Uterus (tissue), 4 donors: Measurements from ENCODE around the gene CDH6. TPM values are rescaled to one million over a fixed set of nuclear protein-coding genes. Genes with fewer than 3 reads are reported as not detected.

Experiments
- DNase-seq, 2 donors: peaks; one replicate each; pipeline ENCODE4 v3.0.0-alpha.2; 2019 to 2020
- H3K27ac ChIP-seq, 2 donors: fragments of 200-600 bp; sonication (generic); 1 replicate in 1 of 2; 2 replicates in 1 of 2; pipeline ENCODE4 v1.5.1; 2016 to 2018
- H3K27me3 ChIP-seq, 2 donors: fragments of 200-600 bp; sonication (generic); one replicate each; pipeline ENCODE4 v1.5.1; 2018 to 2019; ENCODE audit warnings: control low read depth in 1 of 2
- H3K36me3 ChIP-seq, 2 donors: fragments of 200-600 bp; sonication (generic); one replicate each; pipeline ENCODE4 v1.5.1; 2019; ENCODE audit warnings: control low read depth in 1 of 2
- H3K4me1 ChIP-seq, 2 donors: fragments of 200-600 bp; sonication (generic); one replicate each; pipeline ENCODE4 v1.5.1; 2018 to 2019; ENCODE audit warnings: control low read depth in 1 of 2
- H3K4me3 ChIP-seq, 2 donors: fragments of 200-600 bp; sonication (generic); 1 replicate in 1 of 2; 2 replicates in 1 of 2; pipeline ENCODE4 v1.5.1; 2018 to 2019; ENCODE audit warnings: mild to moderate bottlenecking in 1 of 2
- H3K9me3 ChIP-seq, 2 donors: fragments of 200-600 bp; sonication (generic); one replicate each; pipeline ENCODE4 v1.5.1; 2019; ENCODE audit warnings: control low read depth in 1 of 2
- POLR2A ChIP-seq, 2 donors: fragments of 450-650 bp; IDR thresholded peaks; one replicate each; pipeline ENCODE4 v1.6.1; 2016; ENCODE audit warnings: antibody characterized with exemption in 2 of 2, mild to moderate bottlenecking in 1 of 2, moderate library complexity in 1 of 2
- intact Hi-C: fragments of 100-400 bp; cut with DNase I; formaldehyde crosslinking; loops from one replicate; pipeline ENCODE4 v1.15.1; 2023; ENCODE audit warnings: low total_unique reads
- total RNA-seq, 4 donors: library from RNA; depleted of rRNA in 3 of 4; stranded (reverse); fragments of >200 nt in 3 of 4; gene quantifications; one replicate each; pipeline versions ENCODE4 v1.1.0 to v1.2.4, GENCODE V29; 2014 to 2023
- TF ChIP-seq, protein P1 (sequence below), 4 experiments: fragments of 200-600 bp in 2 of 4; fragments of 450-650 bp in 2 of 4; sonication (generic) in 2 of 4; IDR thresholded peaks; one replicate each; pipeline ENCODE4 v1.5.1; 2016 to 2019; ENCODE audit warnings: antibody characterized with exemption in 4 of 4, mild to moderate bottlenecking in 2 of 4, moderate library complexity in 1 of 4
- donor health status: DM: yes; HTN: yes; CAD: no.

The CDH6 gene
- total RNA-seq, 4 donors from 2014 or later: 2.1 to 23.4 (median 7.0) TPM

DNA sequence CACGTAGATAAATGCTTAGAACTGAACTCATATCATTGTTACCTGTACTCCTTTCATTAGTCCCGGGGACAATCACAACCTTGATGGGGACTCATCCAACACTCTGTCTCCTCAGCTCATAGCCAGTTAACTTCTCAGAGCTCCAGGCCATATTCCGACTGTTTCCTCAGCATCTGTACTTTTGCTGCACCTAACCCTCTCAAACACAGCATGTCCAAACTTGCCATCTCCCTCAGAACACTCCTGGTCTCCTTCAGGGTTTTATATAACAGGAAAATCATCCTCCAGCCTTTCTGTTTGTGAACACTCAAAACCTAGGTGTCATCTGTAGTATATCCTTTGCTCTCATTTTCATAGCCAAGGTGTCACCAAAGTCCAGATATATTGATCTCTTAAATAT, 150.5 kb downstream of the CDH6 start:
- no peaks in the 10 kb centered on the region for H3K9me3 ChIP-seq
- H3K4me1 ChIP-seq: no peaks in the 10 kb centered on the region
- no peaks in the 10 kb centered on the region for H3K36me3 ChIP-seq
- H3K27ac ChIP-seq: no peak overlapping the region
- intact Hi-C loops: no loop called here
- no peak for TF ChIP-seq POLR2A (IDR thresholded peaks at IDR 0.05)
- TF ChIP-seq, protein P1, sequence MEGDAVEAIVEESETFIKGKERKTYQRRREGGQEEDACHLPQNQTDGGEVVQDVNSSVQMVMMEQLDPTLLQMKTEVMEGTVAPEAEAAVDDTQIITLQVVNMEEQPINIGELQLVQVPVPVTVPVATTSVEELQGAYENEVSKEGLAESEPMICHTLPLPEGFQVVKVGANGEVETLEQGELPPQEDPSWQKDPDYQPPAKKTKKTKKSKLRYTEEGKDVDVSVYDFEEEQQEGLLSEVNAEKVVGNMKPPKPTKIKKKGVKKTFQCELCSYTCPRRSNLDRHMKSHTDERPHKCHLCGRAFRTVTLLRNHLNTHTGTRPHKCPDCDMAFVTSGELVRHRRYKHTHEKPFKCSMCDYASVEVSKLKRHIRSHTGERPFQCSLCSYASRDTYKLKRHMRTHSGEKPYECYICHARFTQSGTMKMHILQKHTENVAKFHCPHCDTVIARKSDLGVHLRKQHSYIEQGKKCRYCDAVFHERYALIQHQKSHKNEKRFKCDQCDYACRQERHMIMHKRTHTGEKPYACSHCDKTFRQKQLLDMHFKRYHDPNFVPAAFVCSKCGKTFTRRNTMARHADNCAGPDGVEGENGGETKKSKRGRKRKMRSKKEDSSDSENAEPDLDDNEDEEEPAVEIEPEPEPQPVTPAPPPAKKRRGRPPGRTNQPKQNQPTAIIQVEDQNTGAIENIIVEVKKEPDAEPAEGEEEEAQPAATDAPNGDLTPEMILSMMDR (IDR thresholded peaks at IDR 0.05): no peak
- H3K27me3 ChIP-seq: no peaks in the 10 kb centered on the region
- no peak for DNase-seq
- H3K4me3 ChIP-seq: no peak overlapping the region

DNA sequence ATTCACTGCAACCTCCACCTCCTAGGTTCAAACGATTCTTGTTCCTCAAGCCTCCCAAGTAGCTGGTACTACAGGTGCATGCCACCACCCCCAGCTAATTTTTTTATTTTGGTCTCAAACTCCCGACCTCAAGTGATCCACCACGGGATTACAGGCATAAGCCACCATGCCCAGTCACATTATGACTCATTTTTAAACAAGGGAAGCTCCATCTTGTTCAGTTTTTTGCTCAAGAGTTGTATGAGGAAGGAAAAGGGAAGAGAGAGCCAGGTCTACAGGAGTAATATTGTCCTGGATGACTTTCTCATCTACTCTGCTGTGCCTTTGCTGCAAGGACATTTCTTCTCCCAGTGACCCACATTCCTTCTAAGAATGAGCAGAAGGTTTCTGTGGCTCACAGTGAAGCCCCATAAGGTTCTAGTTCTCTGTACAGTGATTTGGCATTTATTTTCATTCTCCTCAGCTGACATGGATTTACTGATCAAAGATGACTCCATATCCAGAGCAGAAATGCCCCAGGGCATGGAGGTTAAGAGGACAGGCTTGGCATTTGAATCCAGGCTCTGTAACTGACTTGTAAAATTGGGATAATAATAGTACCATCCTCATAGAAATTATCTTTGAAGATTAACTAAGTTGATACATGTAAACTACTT, 153.5 kb downstream of the CDH6 start:
- intact Hi-C loops: no loop called here
- DNase-seq: no peak
- TF ChIP-seq, protein P1 (IDR thresholded peaks at IDR 0.05): no peak
- TF ChIP-seq POLR2A (IDR thresholded peaks at IDR 0.05): no peak

DNA sequence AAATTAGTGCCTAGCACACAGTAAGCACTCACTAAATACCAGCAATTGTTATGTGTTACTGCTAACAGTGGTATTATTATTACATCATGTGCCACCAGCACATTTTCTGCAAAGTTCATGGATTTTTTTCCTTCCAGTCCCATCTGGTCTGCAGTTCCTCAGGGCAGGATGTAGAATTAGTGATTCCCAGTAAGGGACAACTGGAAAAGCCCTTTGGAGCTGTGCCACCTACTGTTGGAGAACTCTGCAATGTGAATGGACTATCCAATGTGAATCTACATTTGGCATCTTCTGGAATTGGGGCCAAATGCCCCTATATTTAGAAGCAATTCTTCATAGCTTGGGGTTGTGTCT, 154.0 kb downstream of the CDH6 start:
- no peak for DNase-seq
- no peak overlapping the region for H3K4me3 ChIP-seq
- no peaks in the 10 kb centered on the region for H3K27me3 ChIP-seq
- no peak for TF ChIP-seq POLR2A (IDR thresholded peaks at IDR 0.05)
- TF ChIP-seq, protein P1 (IDR thresholded peaks at IDR 0.05): no peak
- intact Hi-C loops: no loop called here
- H3K36me3 ChIP-seq: no peaks in the 10 kb centered on the region
- H3K4me1 ChIP-seq: no peaks in the 10 kb centered on the region
- no peak overlapping the region for H3K27ac ChIP-seq
- H3K9me3 ChIP-seq: no peaks in the 10 kb centered on the region

More for the DNA sequence above, 153.5 kb downstream of the CDH6 start:
- H3K9me3 ChIP-seq: no peaks in the 10 kb centered on the region
- no peaks in the 10 kb centered on the region for H3K36me3 ChIP-seq
- H3K27ac ChIP-seq: no peak overlapping the region
- no peak overlapping the region for H3K4me3 ChIP-seq
- no peaks in the 10 kb centered on the region for H3K27me3 ChIP-seq
- H3K4me1 ChIP-seq: no peaks in the 10 kb centered on the region

DNA sequence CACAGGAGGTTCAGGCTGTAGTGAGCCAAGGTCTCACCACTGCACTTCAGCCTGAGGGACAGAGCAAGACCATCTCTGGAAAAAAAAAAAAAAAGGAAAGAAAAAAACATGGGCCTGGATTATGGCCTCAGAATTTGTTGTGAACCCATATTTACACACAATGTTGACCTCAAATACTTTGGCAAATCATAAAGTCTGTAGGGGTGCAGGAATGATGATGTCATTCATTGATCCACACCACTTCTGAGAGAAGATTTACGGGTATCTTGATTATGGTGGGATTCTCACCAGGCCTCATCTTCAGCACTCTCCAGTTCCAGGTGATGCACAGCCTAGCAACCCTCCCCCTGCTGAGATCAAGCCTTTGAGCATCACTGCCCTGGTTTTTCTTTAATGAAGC, 156.9 kb downstream of the CDH6 start:
- H3K27me3 ChIP-seq: no peaks in the 10 kb centered on the region
- H3K36me3 ChIP-seq: no peaks in the 10 kb centered on the region
- no peak for TF ChIP-seq POLR2A (IDR thresholded peaks at IDR 0.05)
- TF ChIP-seq, protein P1 (IDR thresholded peaks at IDR 0.05): no peak
- H3K27ac ChIP-seq: no peak overlapping the region
- no peak for DNase-seq
- no peak overlapping the region for H3K4me3 ChIP-seq
- no peaks in the 10 kb centered on the region for H3K9me3 ChIP-seq
- no peaks in the 10 kb centered on the region for H3K4me1 ChIP-seq
- intact Hi-C loops: no loop called here

DNA sequence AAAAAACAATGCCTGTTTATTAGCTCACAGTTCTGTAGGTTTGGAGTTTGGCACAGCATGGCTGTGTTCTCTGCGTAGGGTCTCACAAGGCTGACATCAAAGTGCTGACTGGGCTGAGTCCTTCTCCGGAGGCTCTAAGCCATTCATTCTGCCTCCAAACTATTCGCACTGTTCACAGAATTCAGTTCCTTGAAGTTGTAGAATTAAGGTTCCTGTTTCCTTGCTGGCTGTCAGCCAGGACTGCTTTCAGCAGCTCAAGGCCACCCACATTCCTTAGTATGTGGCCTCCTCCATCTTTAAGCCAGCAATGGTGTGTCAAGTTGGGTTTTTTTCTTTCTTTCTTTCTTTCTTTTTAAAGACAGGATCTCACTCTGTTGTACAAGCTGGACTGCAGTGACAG, 161.9 kb downstream of the CDH6 start:
- intact Hi-C loops: no loop called here
- DNase-seq: no peak
- TF ChIP-seq POLR2A (IDR thresholded peaks at IDR 0.05): no peak
- TF ChIP-seq, protein P1 (IDR thresholded peaks at IDR 0.05): no peak

More for the DNA sequence above, 161.9 kb downstream of the CDH6 start:
- no peaks in the 10 kb centered on the region for H3K4me1 ChIP-seq
- no peaks in the 10 kb centered on the region for H3K9me3 ChIP-seq
- no peak overlapping the region for H3K27ac ChIP-seq
- no peaks in the 10 kb centered on the region for H3K36me3 ChIP-seq
- no peaks in the 10 kb centered on the region for H3K27me3 ChIP-seq
- no peak overlapping the region for H3K4me3 ChIP-seq
